HG02610 (cell line): ENCODE data around the gene CD40LG.
A peak's percentile ranks its signal among the peaks of the same experiment; 100 is the strongest.

ENCODE experiments used
- ATAC-seq: cut with Tn5 transposase; IDR thresholded peaks from one replicate; pipeline ENCODE4 v1.9.1; 2021; ENCODE audit warnings: mild to moderate bottlenecking, moderate library complexity; ENCODE audit not compliant: unreplicated experiment

CD40LG gene

GRCh38 chrX:136647677-136648360 is at the start of gene CD40LG:
CD40LG (plus strand) TSS chrX:136648158; CDS start chrX:136648249, 91 bp downstream.
- ATAC-seq = no peak

- ATAC-seq = no peak
These were observed 49.3 kb upstream of the CD40LG start for GRCh38 chrX:136598631-136599030.

- no peak for ATAC-seq
These were observed 47.9 kb upstream of the CD40LG start for GRCh38 chrX:136600059-136600458.

- ATAC-seq = no peak
These were observed 40.7 kb upstream of the CD40LG start for GRCh38 chrX:136607236-136607635.

GRCh38 chrX:136608295-136608933 is 39.5 kb upstream of the CD40LG start:
- ATAC-seq = no peak

- peak; percentile 99 for ATAC-seq
These were observed 30.8 kb upstream of the CD40LG start for GRCh38 chrX:136616987-136617685.

GRCh38 chrX:136619899-136620505 is 28.0 kb upstream of the CD40LG start:
- no peak for ATAC-seq

GRCh38 chrX:136620780-136621179 is 27.2 kb upstream of the CD40LG start:
- no peak for ATAC-seq

GRCh38 chrX:136622568-136622967 is 25.4 kb upstream of the CD40LG start:
- ATAC-seq = no peak

- no peak for ATAC-seq
These were observed 24.6 kb upstream of the CD40LG start for GRCh38 chrX:136623396-136623795.

GRCh38 chrX:136625246-136625645 is 22.7 kb upstream of the CD40LG start:
- ATAC-seq = no peak

GRCh38 chrX:136626237-136626636 is 21.7 kb upstream of the CD40LG start:
- peak; percentile 73 for ATAC-seq

- ATAC-seq = no peak
These were observed 21.1 kb upstream of the CD40LG start for GRCh38 chrX:136626891-136627290.

- no peak for ATAC-seq
These were observed 20.5 kb upstream of the CD40LG start for GRCh38 chrX:136627409-136627808.

- ATAC-seq = no peak
These were observed 18.7 kb upstream of the CD40LG start for GRCh38 chrX:136629084-136629750.

GRCh38 chrX:136630881-136631280 is 17.1 kb upstream of the CD40LG start:
- no peak for ATAC-seq

GRCh38 chrX:136635235-136635634 is 12.7 kb upstream of the CD40LG start:
- ATAC-seq = peak; percentile 97

GRCh38 chrX:136636121-136636520 is 11.8 kb upstream of the CD40LG start:
- ATAC-seq = no peak

- no peak for ATAC-seq
These were observed 8.3 kb upstream of the CD40LG start for GRCh38 chrX:136639506-136640176.

- ATAC-seq = no peak
These were observed 4.7 kb upstream of the CD40LG start for GRCh38 chrX:136643243-136643642.
